ENCODE data around the gene TMEM270.
"Not testable (repeated sequence)": the region's sequence is repeated elsewhere in the genome, so short reads cannot be mapped to it uniquely, and the experiment has no call there.

TMEM270 gene

GRCh38 chr7:73860859-73861258, at the start of gene TMEM270:
Gene TMEM270 (plus strand): TSS chr7:73861159. CDS start chr7:73861195, 36 bp downstream.
- no peak for DNase-seq

DNA sequence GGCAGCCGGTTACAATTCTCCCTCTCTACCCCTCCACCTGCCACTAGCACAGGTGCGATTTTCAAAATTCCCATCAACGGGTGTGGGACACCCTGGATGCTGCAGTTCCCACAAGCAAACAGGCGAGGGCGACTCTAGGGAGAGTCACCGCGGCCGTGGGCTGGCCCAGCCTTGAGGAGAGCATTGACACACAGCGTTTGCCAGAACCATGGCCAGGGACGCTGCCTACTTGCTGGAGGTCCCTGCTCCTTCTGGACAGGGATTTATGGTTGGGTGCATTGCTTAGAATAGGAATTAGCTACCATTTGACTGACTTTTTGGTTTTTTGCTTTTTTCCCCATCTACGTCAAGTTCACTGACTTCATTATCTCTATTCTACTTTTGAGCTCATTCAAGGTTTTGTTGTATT, 49.2 kb upstream of the TMEM270 start:
- DNase-seq = peak; percentile 31

- DNase-seq = no peak
These were observed 48.0 kb upstream of the TMEM270 start for GRCh38 chr7:73812996-73813395.

DNA sequence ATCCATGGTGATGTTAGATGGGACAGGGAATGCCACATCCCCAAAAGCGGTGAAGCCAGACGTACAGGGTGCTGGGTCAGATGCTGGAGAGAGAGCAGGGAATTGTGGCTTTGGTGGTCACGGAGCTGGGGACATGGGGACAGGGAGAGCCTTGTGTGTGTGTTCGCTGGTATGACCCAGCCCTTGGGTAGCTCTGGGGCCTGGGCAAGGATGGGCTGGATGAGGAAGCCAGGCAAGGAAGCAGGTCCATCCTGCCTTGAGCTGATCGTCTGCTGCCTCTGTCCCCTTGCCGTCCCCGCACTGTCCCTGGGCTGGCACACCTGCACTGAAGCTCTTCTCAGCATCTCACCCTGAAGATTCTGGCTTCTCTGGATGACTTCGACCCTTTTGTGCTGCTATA, 45.5 kb upstream of the TMEM270 start:
- no peak for DNase-seq

GRCh38 chr7:73817121-73817520, 43.8 kb upstream of the TMEM270 start:
- no peak for DNase-seq

GRCh38 chr7:73820013-73820412, 40.9 kb upstream of the TMEM270 start:
- no peak for DNase-seq

DNA sequence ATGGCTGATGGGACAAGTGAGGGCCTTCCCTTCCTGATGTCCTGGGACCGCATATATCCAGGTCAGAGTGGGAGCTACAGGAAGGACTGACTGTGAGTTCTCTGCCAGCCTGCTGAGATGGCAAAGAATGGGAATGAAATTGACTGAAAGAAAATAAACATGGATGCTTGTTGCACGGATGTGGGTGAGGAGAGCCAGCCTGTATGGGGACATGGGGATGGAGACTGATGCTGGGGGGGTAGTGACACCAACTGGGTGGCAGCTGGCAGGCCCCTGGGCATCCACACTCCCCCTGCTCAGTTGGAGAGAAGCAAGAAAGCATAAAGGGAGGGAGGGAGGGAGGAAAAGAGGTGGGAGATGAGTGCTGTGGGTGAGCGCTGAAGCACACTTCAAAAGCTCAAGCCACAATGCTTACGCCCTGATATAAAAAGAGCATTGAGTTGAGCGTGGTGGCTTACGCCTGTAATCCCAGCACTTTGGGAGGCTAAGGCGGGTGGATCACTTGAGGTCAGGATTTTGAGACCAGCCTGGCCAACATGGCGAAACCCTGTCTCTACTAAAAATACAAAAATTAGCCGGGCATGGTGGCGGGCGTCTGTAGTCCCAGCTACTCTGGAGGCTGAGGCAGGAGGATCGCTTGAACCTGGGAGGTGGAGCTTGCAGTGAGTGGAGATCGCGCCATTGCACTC, 39.2 kb upstream of the TMEM270 start:
- DNase-seq = not testable (repeated sequence)

- no peak for DNase-seq
These were observed 38.4 kb upstream of the TMEM270 start for GRCh38 chr7:73822319-73823173.

DNA sequence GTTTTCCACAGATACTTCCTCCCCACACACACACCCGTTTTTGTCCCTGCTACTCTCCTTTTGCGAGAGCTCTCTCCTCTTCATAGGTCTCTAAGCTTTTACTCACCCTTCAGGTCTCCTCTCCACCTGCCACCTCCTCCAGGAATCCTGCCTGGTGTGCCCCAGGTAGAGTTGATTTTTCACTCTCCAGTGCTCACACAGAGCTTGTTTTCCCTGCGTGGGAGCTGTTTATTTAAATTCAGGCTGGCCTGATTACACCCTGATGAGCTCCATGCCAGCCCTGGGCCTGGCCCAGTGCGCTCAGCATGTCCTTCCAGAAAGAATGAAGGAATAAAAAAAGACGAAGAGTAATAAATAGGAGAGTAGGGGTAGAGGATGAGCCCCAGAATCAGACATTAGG, 37.7 kb upstream of the TMEM270 start:
- no peak for DNase-seq

DNA sequence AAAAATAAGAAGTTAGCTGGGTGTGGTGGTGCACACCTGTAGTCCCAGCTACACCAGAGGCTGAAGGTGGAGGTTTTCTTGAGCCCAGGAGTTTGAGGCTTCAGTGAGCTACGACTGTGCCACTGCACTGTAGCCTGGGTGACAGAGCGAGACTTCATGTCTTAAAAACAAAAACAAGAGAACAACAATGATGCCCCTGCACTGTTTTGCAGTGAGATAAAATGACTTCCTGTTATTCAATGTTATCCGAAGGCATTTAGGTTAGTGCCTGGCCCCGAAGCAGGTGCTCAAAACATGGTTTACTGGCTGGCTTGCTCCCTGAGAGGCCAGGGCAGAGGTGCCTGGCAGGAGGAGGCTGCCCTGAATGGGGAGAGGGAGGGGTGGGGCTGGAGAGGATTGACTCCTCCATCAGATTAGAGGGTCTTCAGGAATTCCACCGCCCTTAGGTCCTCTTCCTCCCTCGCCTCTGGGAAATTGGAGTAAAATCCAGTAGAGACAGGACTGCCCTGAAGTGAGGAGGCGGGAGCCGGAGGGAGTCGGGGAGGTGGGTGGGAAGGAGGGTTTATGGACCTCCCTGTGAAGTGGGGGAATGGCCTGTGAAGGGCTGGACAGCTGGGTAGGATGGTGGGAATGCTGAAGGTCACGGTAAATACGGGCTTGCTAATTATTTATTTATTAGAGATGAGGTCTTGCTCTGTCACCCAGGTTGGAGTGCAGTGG, 36.9 kb upstream of the TMEM270 start:
- DNase-seq = no peak

- DNase-seq = no peak
These were observed 36.0 kb upstream of the TMEM270 start for GRCh38 chr7:73824986-73825385.

DNA sequence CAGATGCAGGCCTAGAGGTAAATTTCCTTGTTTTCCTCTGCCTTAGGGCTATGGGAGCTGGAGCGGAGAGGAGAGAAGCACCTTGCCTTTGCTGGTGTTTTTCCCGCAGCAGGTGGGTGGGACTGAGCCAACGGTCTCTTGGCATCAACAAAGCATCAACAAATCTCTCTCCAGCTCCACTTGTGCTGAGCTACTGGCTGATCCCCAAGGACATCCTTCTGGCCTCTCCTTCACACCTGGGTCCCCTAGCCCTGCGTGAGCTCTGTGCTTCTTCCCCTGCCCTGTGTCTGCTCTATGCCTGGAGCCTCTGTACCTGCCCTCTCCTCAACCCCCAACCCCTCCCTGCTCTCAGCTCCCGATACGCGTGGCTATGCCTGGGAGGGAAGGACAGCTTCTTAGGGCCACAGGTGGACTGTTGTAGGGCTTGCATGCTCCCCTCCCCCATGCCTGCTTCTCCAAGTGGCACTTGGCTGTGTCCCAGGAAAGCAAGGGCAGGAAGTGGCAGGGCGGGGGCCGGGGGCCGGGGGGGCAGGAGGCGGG, 33.3 kb upstream of the TMEM270 start:
- DNase-seq = no peak

GRCh38 chr7:73828107-73828803, 32.7 kb upstream of the TMEM270 start:
- DNase-seq = no peak

DNA sequence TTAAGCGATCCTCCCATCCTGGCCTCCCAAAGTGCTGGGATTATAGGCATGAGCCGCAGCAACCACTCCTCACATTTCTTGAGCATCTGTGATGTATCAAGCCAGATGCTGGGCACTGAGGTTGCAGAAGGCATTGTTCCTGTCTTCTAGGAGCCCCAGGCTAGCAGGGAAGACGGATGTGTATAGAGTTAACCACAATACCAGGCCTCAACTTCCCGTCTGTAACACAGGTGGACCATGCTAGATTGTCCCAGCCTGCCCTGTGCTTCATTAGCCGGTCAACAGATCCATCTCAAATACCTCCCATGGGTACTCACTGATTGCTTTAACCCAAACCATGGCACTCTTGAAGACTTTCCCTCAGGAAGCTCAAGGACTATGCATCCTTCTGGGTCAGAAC, 32.0 kb upstream of the TMEM270 start:
- no peak for DNase-seq

DNA sequence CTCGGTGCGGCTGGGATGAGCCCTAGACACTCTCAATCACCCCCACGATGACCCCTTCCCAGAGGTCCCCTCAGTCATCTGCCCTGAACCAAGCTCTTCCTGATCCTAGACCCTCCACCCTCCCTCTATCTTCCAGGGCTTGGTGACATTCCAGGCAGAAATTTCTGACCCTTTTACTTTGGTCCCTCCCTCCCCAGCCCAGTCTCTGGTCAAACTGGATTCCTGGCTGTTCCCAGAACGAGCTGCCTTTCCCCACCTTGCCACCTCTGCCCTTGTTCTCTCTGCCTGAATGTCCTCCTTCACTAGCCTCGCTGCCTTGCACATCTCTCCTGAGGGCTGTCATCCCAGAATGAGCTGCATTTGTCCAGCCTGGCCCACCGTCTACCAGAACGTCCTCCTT, 31.5 kb upstream of the TMEM270 start:
- no peak for DNase-seq

GRCh38 chr7:73829921-73830680, 30.9 kb upstream of the TMEM270 start:
- DNase-seq = no peak

DNA sequence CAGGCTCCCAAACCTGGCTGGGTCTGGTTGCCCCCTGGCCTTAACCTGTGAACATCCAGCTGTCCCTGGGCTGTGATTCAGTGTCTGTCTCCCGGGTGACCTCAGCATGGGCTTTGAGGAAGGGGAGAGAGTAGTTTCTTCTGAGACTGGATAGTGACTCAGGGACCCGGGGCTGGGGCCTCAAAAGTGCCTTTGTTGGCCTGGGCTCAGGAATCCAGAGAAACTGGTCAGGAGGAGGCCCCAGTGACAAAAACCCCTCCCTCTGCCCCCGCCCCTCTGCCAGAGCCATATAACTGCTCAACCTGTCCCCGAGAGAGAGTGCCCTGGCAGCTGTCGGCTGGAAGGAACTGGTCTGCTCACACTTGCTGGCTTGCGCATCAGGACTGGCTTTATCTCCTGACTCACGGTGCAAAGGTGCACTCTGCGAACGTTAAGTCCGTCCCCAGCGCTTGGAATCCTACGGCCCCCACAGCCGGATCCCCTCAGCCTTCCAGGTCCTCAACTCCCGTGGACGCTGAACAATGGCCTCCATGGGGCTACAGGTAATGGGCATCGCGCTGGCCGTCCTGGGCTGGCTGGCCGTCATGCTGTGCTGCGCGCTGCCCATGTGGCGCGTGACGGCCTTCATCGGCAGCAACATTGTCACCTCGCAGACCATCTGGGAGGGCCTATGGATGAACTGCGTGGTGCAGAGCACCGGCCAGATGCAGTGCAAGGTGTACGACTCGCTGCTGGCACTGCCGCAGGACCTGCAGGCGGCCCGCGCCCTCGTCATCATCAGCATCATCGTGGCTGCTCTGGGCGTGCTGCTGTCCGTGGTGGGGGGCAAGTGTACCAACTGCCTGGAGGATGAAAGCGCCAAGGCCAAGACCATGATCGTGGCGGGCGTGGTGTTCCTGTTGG, 30.0 kb upstream of the TMEM270 start, which contains the start of gene CLDN4:
TSS of gene CLDN4 (plus strand) at position 316 of the 903 bp plus-strand sequence. CDS start at position 522, 206 bp downstream.
- DNase-seq = no peak

DNA sequence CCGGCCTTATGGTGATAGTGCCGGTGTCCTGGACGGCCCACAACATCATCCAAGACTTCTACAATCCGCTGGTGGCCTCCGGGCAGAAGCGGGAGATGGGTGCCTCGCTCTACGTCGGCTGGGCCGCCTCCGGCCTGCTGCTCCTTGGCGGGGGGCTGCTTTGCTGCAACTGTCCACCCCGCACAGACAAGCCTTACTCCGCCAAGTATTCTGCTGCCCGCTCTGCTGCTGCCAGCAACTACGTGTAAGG, 29.4 kb upstream of the TMEM270 start:
- DNase-seq = no peak

- DNase-seq = no peak
These were observed 28.9 kb upstream of the TMEM270 start for GRCh38 chr7:73831834-73832651.

GRCh38 chr7:73832806-73833205, 28.2 kb upstream of the TMEM270 start:
- DNase-seq = no peak

Data from activated gamma-delta T cell treated with Interleukin-2 at 50 U/mL for 16 hours (primary cell).